Stimulated activated CD4-positive, alpha-beta T cell treated with anti-CD3 and anti-CD28 coated beads, TNF-alpha, amount 100 ng/mL, for 24 hours (primary cell): ENCODE measurements around the gene EPHB4.
A peak's percentile ranks its signal among the peaks of the same experiment; 100 is the strongest.
"Not testable (repeated sequence)": the region's sequence is repeated elsewhere in the genome, so short reads cannot be mapped to it uniquely, and the experiment has no call there.

ENCODE experiments used
- DNase-seq, 3 experiments: peaks; one replicate each; pipeline ENCODE4 v3.0.0-alpha.2; 2020; ENCODE audit warnings: low read depth in 3 of 3

EPHB4 gene

GRCh38 chr7:100822236-100823139 is 4.8 kb downstream of the EPHB4 start:
- no peak for DNase-seq

GRCh38 chr7:100819586-100819985 is 7.7 kb downstream of the EPHB4 start:
- DNase-seq, result no peak

- no peak for DNase-seq
Observed at GRCh38 chr7:100818825-100819224, 8.5 kb downstream of the EPHB4 start.

- no peak for DNase-seq
Observed at GRCh38 chr7:100818366-100818765, 9.0 kb downstream of the EPHB4 start.

DNA sequence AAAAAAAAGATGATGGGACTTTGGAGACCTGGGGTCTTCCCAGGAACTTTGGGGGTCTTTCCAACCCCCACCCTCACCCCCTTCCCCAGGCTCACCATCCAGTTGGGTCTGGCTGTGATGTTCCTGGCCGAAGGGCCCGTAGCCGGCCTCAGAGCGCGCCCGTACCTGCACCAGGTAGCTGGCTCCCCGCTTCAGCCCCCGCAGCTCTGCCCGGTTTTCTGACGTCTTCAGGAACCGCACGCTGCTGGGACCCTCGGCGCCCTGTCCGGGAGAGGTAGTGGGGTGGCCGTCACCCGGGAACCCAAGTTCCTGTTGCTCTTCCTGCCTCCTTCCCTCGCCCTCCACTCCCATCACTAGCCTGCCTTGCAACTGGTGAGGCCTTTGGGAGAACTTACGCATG is 10.2 kb downstream of the EPHB4 start:
- DNase-seq, result no peak

DNA sequence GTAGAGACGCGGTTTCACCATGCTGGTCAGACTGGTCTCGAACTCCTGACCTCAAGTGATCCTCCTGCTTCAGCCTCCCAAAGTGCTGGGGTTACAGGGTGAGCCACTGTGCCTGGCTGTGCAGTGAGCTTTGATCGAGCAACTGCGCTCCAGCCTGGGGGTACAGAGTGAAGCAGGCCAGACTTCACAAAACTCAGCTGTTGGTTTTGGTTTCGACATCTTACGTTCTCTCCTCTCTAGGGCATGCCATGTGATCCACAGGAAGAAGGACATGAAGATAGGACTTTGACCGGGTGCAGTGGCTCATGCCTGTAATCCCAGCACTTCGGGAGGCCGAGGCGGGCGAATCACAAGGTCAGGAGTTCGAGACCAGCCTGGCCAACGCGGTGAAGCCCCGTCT is 10.8 kb downstream of the EPHB4 start:
- DNase-seq, result not testable (repeated sequence)

DNA sequence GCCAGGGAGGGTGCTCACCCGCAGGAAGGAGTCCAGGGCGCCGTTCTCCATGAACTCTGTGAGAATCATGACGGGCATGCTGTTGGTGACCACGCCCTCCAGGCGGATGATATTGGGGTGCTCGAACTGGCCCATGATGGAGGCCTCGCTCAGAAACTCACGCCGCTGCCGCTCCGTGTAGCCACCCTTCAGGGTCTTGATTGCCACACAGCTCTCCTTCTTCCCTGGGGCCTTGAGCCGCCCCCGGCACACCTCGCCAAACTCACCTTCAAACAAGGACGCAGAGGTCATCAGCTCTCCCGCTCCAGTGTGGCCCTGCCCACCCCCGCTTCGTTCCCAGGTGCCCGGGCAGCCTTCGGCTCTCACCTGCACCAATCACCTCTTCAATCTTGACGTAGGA is 14.6 kb downstream of the EPHB4 start:
- no peak for DNase-seq

- DNase-seq, result no peak
Observed at GRCh38 chr7:100811480-100811879, 15.8 kb downstream of the EPHB4 start.

DNA sequence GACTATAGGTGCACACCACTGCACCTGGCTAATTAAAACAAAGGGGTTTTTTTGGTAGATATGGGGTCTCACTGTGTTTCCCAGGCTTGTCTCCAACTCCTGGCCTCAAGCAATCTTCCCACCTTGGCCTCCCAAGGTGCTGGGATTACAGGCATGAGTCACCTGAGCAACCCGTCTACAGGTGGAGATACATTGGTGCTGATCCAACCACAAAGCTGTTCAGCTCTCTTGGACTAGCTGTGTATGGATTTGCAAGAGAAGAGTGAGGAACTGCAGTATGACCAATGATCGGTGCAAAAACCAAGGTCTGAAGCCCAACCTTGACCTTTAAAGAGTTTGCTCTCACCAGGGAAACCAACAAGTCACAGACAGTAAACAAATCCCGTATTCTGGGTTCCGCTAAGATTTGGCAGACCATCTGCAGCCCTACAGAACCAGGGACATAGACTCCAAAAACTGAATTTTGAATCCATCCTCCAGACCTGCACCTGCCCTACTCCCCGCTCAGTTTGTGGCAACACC is 18.9 kb downstream of the EPHB4 start:
- no peak for DNase-seq

GRCh38 chr7:100806883-100807282 is 20.4 kb downstream of the EPHB4 start:
- DNase-seq, result not testable (repeated sequence)

- no peak for DNase-seq
Observed at GRCh38 chr7:100806276-100806675, 21.0 kb downstream of the EPHB4 start.

DNA sequence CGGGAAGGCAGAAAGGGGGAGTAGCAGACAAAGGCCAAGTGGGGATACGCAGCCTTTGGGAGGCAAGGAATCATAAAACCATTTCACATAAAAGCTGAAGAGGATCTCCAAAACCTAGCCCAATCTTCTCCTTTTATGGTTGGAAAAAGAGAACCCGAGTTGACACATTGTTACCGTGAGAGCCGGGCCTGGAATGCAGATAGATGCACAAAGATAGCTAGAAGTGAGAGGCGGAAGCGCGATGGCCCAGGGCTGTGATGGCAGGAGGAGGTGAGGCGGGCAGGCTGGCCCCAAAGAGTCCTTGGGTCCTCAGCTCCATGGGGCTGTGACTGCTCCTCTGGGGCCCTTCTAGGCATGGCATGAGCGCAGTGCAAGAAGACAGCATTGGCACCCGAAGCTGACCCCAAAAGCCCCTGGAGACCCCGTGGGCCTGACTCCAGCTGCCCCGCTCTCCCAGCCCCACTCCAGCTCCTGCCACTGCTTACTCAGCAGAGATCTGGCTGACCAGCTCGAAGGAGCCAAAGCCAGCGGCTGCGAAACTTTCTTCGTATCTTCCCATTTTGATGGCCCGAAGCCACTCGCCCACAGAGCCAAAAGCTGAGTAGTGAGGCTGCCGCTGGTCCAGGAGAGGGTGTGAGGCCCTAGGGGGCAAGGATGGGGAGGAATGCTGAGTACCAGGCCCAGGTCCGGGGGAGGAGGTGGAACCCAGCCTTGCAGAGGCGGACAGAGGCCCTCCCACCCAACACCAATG is 22.5 kb downstream of the EPHB4 start:
- no peak for DNase-seq

- peak in 1 of 3 experiments; percentile 31 for DNase-seq
Observed at GRCh38 chr7:100803398-100804161, 23.7 kb downstream of the EPHB4 start.

- DNase-seq, result no peak
Observed at GRCh38 chr7:100802951-100803350, 24.4 kb downstream of the EPHB4 start.

GRCh38 chr7:100801833-100802568 is 25.3 kb downstream of the EPHB4 start:
- no peak for DNase-seq

DNA sequence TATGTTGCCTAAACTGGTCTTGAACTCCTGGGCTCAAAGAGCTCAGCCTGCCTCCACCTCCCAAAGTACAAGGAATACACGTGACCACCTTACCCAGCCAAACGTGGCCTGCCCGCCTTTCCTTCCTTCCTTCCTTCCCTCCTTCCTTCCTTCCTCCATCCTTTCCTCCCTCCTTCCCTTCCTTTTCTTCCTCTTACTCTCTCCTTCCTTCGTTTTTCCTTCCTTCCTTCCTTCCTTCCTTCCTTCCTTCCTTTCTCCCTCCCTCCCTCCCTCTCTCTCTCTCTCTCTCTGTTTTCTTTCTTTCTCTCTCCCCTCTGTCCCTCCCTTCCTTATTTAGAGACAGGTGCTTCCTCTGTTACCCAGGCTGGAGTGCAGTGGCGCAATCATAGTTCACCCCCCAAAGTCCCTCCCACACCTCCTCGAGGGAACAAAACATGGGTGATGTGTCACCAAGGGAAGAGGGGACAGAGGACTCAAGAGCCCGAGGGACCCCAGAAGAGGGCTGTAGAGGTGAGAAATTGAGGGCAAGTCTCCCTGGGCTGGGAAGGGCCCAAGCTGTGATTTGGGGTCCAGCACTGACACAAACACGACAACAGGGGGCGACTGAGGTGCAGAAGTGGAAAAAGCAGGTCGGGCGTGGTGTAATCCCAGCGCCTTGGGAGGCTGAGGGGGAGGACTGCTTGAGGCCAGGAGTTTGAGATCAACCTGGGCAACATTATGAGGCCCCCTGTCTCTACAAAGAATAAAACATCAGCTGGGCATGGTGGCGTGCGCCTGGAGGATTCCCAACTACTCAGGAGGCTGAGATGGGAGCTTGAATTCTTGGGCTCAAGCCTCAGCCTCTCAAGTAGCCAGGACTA is 28.1 kb downstream of the EPHB4 start:
- peak; percentile 13 to 50 (median 36) for DNase-seq

DNA sequence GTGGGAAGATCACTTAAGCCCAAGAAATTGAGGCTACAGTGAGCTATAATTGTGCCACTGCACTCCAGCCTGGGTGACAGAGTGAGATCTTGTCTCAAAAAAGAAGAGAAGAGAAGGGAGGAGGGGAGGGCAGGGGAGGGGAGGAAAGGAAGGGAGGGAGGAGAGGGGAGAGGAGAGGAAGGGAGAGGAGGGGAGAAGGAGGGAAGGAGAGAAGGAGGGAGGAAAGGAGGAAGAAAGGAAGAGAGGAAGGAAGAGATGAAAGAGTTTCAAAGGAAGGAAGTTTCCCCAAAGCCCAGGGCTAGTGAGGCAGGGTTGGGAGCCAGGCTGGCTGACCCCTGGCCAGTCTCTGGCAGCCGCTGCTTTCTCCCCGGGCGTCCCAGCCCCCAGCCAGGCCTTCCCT is 32.6 kb downstream of the EPHB4 start:
- no peak for DNase-seq

DNA sequence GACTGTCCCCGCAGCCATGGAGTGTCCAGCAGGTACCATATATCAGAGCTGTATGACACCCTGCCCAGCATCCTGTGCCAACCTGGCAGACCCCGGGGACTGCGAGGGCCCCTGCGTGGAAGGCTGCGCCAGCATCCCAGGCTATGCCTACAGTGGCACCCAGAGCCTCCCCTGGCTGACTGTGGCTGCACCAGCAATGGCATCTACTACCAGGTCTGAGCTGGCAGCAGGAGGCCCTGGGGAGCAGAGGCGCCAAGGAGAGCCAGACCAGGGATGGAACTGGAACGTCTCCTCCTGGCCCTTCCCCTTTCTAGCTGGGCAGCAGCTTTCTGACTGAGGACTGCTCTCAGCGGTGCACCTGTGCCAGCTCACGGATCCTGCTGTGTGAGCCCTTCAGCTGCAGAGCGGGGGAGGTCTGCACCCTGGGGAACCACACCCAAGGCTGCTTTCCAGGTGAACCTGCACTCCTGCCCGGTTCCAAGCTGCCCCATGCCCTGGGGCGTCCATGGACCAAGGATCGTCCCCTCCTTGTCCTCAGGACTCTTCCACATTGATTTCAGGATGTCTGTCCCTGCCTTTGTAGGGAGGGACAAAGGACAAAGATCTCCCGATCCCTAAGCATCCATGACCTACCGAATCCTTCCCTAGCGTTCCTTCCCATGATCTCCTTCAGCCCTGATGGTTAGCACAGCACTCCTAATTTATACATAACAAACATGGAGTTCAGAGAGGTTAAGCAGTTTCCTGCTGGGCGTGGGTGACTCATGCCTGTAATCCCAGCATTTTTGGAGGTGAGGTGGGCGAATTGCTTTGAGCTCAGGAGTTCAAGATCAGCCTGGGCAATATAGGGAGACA is 33.3 kb downstream of the EPHB4 start:
- DNase-seq, result no peak
